HG03175 (cell line): ENCODE results near the gene OR13A1.
A peak's percentile ranks its signal among the peaks of the same experiment; 100 is the strongest.
"Not testable (repeated sequence)": the region's sequence is repeated elsewhere in the genome, so short reads cannot be mapped to it uniquely, and the experiment has no call there.

Experiments used
- ATAC-seq: cut with Tn5 transposase; IDR thresholded peaks from one replicate; pipeline ENCODE4 v1.9.1; 2021; ENCODE audit warnings: mild to moderate bottlenecking, moderate library complexity; ENCODE audit not compliant: unreplicated experiment

Gene OR13A1, protein sequence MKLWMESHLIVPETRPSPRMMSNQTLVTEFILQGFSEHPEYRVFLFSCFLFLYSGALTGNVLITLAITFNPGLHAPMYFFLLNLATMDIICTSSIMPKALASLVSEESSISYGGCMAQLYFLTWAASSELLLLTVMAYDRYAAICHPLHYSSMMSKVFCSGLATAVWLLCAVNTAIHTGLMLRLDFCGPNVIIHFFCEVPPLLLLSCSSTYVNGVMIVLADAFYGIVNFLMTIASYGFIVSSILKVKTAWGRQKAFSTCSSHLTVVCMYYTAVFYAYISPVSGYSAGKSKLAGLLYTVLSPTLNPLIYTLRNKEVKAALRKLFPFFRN

DNA sequence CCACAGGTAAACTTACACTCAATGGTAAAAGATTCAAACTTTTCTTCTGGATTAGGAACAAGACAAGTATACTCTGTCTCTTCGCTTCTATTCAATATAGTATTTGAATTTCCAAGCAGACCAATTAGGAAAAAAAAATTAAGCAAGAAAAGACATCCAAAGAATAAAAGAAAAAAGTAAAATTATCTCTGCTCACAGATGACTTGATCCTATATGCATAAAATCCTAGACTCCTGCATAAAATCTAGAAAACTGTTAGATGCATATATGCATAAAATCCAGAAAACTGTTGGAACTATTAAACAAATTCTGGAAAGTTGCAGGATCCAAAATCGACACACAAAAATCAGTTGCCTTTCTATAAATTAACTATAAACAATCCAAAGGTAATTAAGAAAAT lies at the start of gene OR13A1:
TSS of gene OR13A1 (minus strand) at position 101 of the 400 bp plus-strand sequence. CDS start 11,186 bp downstream, outside the sequence.
- ATAC-seq, result no peak

DNA sequence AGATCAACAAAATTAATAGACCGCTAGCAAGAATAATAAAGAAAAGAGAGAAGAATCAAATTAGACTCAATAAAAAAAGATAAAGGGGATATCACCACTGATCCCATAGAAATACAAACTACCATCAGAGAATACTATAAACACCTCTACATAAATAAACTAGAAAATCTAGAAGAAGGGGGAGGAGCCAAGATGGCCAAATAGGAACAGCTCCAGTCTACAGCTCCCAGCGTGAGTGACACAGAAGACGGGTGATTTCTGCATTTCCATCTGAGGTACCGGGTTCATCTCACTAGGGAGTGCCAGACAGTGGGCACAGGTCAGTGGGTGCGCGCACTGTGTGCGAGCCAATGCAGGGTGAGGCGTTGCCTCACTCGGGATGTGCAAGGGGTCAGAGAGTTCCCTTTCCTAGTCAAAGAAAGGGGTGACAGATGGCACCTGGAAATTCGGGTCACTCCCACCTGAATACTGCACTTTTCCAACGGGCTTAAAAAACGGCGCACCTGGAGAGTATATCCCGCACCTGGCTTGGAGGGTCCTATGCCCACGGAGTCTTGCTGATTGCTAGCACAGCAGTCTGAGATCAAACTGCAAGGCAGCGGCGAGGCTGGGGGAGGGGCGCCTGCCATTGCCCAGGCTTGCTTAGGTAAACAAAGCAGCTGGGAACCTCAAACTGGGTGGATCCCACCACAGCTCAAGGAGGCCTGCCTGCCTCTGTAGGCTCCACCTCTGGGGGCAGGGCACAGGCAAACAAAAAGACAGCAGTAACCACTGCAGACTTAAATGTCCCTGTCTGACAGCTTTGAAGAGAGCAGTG lies 46.8 kb upstream of the OR13A1 start:
- not testable (repeated sequence) for ATAC-seq

DNA sequence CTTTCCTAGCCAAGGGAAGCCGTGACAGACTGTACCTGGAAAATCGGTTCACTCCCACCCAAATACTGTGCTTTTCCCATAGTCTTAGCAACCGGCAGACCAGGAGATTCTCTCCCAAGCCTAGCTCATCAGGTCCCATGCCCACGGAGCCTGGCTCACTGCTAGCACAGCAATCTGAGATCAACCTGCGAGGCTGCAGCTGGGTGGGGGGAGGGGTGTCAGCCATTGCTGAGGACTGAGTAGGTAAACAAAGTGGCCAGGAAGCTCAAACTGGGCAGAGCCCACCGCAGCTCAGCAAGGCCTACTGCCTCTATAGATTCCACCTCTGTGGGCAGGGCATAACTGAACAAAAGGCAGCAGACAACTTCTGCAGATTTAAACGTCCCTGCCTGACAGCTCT lies 43.6 kb upstream of the OR13A1 start:
- ATAC-seq, result not testable (repeated sequence)

DNA sequence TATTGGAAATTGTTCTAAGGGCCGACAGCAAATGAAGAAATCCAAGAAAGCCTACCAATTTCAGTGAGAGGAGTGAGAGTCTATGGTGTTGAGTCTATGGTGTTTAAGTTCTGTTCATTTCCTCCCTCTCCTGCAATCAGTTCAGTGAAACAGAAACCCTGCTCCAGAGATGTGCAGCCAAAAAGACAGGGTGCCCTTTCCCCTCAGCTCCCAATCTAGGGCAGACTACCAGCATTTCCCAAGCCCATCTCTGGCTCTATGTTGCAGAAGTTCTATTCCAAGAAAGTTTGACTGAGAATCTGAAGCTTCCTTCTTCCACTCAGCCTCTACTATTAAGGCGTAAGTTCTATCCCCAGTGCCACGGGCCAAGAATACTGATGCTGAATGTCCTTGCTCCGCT lies 40.1 kb upstream of the OR13A1 start:
- ATAC-seq, result no peak

DNA sequence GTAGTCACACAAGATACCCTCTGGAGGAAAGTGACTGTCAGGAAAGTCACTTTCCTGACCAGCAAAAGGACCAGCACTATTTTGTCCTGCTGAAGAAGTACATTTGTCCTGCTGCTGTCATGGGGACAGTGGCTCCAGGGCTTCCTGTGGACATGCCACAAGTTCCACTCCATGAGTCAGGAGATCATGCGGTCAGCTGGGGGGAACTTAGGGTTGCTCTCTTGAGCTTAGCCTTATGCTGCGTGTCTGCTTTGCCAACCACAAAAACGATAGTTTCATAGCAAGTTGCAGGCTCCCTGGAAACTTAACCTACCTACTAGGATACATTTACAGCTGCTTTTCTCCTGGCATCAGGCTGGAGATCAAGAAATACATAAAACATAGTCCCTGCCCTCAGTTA lies 38.9 kb upstream of the OR13A1 start:
- ATAC-seq, result no peak

DNA sequence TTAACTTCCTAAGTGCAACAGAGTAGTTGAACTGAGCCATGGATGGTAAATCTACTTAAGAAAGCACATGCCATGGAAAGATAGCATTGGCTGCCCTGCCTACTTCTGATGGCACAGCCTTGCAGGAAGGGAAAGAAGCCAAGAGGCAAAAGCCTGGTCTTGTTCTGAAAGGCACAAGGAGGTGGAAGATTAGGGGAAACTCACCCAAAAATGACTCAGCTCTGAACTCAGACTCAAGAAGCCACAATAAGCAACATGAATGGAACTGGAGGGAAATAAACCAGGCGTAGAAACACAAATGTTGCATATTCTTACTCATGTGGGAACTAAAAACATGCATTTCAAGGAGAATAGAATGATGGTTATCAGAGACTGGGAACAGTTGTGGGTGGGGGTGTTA lies 37.8 kb upstream of the OR13A1 start:
- ATAC-seq, result peak; percentile 54

DNA sequence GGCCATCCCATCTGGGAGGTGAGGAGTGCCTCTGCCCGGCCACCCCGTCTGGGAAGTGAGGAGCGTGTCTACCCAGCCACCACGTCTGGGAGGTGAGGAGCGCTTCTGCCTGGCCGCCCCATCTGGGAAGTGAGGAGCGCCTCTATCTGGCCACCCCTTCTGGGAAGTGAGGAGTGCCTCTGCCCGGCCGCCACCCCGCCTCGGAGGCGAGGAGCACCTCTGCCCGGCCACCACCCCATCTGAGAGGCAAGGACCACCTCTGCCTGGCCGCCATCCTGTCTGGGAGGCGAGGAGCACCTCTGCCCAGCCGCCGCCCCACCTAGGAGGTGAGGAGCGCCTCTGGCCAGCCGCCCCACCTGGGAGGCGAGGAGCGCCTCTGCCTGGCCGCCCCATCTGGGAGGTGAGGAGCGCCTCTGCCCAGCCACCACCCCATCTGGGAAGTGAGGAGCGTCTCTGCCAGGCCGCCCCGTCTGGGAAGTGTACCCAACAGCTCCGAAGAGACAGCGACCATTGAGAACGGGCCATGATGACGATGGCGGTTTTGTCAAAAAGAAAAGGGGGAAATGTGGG lies 32.9 kb upstream of the OR13A1 start:
- not testable (repeated sequence) for ATAC-seq

DNA sequence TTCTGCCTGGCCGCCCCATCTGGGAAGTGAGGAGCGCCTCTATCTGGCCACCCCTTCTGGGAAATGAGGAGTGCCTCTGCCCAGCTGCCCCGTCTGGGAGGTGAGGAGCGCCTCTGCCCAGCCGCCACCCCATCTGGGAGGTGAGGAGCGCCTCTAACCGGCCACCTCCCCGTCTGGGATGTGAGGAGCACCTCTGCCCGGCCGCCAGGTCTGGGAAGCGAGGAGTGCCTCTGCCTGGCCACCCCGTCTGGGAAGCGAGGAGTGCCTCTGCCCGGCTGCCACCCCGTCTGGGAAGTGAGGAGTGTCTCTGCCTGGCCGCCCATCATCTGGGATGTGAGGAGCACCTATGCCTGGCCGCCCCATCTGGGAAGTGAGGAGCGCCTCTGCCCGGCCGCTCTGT lies 32.1 kb upstream of the OR13A1 start:
- not testable (repeated sequence) for ATAC-seq

DNA sequence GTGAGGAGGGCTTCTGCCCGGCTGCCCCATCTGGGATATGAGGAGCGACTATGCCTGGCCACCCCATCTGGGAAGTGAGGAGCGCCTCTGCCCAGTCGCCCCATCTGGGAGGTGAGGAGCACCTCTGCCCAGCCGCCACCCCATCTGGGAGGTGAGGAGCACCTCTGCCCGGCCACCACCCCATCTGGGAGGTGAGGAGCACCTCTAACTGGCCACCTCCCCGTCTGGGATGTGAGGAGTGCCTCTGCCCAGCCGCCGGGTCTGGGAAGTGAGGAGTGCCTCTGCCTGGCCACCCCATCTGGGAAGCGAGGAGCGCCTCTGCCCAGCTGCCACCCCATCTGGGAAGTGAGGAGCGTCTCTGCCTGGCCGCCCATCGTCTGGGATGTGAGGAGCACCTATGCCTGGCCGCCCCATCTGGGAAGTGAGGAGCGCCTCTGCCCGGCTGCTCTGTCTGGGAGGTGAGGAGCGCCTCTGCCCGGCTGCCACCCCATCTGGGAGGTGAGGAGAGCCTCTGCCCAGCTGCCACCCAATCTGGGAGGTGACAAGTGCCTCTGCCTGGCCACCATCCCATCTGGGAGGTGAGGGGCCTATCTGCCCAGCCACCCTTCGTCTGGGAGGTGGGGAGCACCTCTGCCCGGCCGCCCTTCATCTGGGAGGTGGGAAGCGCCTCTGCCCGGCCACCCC lies 31.4 kb upstream of the OR13A1 start:
- not testable (repeated sequence) for ATAC-seq

DNA sequence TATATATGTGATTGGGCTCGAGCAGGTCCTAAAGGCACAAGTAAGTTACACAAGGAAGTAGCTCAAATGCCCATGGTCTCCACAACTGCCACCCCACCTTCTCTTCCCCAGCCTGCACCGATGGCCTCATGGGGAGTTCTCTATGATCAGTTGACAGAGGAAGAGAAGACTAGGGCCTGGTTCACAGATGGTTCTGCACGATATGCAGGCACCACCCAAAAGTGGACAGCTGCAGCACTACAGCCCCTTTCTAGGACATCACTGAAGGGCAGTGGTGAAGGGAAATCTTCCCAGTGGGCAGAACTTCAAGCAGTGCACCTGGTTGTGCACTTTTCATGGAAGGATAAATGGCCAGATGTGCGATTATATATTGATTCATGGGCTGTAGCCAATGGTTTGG lies 25.0 kb upstream of the OR13A1 start:
- ATAC-seq, result not testable (repeated sequence)

DNA sequence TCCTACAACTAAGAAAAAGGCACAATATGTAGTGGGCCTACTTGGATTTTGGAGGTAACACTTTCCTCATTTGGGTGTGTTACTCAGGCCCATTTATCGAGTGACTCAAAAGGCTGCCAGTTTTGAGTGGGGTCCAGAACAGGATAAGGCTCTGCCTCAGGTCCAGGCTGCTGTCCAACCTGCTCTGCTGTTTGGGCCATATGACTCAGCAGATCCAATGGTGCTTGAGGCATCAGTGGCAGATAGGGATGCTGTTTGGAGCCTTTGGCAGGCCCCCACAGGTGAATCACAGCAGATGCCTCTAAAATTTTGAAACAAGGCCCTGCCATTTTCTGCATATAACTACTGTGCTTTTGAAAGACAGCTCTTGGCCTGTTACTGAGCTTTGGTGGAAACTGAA lies 24.5 kb upstream of the OR13A1 start:
- ATAC-seq, result no peak

DNA sequence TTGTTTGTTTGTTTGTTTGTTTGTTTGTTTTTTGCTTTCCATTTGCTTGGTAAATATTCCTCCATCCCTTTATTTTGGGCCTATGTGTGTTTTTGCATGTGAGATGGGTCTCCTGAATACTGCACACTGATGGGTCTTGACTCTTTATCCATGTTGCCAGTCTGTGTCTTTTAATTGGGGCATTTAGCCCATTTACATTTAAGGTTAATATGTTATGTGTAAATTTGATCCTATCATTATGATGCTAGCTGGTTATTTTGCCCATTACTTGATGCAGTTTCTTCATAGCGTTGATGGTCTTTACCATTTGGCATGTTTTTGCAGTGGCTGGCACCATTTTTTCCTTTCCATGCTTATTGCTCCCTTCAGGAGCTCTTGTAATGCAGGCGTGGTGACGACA lies 16.4 kb upstream of the OR13A1 start:
- ATAC-seq, result not testable (repeated sequence)

DNA sequence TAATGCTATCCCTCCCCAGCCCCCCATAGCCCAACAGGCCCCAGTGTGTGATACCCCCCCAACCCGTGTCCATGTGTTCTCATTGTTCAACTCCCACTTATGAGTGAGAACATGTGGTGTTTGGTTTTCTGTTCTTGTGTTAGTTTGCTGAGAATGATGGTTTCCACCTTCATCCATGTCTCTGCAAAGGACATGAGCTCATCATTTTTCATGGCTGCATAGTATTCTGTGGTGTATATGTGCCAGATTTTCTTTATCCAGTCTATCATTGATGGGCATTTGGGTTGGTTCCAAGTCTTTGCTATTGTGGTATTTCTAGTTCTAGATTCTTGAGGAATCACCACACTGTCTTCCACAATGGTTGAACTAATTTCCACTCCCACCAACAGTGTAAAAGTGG lies 11.5 kb upstream of the OR13A1 start:
- ATAC-seq, result not testable (repeated sequence)

DNA sequence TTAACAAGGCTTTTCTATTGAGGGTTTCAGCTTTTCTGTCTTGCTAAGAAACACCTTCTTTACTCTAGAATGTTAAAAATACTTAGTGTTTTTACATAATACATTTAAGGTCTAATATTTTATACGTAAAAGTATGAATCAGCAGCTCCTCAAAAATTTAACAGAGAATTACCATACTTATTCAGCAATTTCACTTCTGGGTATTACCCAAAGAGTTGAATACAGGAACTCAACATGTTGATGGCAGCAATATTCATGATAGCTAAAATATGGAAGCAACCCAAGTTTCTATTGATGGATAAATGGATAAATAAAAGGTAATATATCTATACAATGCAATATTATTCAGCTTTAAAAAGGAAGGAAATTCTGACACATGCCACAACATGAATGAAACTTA lies 9.7 kb upstream of the OR13A1 start:
- ATAC-seq, result no peak

DNA sequence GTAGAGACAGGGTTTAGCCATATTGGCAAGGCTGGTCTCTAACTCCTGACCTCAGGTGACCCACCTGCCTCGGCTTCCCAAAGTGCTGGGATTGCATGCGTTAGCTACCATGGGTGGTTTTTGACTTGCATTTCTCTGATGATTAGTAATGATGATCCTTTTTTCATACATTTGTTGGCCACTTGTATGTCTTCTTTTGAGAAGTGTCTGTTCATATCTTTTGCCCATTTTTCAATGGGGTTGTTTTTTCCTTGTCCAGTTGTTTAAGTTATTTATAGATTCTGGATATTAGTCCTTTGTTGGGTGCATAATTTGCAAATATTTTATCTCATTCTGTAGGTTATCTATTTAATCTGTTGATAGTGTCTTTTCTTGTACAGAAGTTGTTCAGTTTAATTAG lies 4.3 kb upstream of the OR13A1 start:
- no peak for ATAC-seq

DNA sequence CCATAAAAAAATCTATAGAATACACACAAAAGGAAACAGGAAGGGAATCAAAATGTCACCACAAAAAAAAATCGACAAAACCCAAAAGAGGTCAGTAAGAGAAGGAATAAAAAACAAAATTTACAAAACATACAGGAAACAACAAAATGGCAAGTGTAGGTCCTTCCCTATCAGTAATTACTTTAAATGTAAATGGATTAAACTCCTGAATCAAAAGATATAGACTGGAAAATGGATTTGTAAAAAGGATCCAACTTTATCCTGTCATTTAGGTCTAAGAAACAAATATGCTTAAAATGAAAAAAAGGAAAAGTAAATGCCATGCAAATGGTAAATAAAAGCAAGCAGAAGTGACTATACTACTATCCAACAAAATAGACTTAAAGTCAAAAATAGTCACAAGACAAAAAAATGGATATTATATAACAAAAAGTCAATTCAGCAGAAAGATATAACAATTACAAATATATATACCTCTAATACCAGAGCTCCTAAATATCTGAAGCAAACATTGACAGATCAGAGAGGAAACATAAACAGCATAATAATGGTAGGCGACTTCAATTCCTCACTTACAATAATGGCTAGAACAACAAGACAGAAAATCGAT lies 2.0 kb downstream of the OR13A1 start:
- no peak for ATAC-seq

DNA sequence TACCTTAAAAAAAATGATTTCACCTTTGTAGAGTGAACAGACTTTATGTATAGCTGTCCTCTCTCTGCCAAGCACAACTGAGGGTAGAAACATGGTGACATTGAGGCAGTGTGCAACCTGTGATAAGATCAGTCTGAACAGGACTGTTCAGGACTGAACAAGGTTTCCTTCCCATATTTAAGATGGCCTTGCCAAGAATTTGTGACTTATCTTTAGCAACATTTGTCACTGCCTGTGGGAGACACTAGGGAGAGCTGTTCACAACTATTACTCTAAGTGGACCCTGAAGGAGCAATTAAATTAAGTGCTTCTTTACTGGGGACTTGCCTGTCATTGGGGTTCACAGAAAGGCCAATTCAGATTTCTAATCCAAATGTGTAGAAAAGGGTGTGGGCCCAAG lies 6.7 kb downstream of the OR13A1 start:
- no peak for ATAC-seq

DNA sequence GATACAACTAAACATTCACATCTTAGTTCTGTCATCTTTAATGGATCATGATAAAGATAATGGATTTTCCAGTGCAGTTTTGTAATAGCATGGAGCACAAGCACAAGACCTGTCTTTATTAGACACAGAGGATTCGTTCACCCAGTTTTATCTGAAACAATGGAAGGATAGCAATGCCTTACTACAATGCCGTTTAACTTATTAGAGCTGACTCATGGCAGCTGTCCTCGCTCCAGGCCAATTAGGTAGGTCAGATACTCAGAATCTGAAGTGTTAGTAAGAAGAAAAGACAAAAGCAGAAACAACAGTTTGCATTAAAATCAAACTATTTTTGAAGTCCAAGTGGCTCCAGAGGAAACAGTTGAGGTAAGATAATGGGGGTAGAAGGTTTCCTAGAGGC lies 12.8 kb downstream of the OR13A1 start:
- no peak for ATAC-seq

DNA sequence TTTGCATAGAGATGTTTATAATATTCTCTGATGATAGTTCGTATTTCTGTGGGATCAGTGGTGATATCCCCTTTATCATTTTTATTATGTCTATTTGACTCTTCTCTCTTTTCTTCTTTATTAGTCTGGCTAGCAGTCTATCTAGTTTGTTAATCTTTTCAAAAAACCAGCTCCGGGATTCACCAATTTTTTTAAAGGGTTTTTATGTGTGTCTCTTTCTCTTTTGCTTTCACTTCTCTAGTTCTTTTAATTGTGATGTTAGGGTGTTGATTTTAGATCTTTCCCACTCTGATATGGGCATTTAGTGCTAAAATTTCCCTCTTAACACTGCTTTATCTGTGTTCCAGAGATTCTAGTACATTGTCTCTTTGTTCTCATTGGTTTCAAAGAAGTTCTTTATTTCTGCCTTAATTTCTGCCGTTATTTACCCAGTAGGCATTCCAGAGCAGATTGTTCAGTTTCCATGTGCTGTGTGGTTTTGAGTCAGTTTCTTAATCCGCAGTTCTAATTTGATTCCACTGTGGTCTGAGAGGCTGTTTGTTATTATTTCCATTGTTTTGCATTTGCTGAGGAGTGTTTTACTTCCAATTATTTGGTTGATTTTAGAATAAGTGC lies 17.0 kb downstream of the OR13A1 start:
- ATAC-seq, result not testable (repeated sequence)

DNA sequence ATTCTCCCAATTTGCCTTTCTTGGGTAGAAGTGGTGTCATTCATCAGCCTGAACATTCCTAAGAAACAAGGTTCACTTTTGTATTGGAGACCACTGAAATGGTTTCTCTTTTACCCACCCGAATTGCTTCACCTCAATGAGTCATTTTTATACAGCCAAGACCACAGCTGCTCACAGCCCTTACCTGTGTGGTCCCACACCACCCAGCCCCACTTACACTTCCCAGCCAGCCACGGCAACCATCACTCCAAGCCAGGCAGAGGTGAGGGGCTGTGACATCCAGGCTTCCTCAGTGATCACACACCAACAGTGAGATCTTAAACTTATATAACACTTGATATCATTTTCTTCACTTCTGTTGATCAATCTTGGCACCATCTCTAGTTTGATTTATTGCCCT lies 20.7 kb downstream of the OR13A1 start:
- ATAC-seq, result no peak
